GM19397 (cell line): ENCODE measurements around the gene TTC27.

ENCODE experiments used
- ATAC-seq: cut with Tn5 transposase; IDR thresholded peaks from one replicate; pipeline ENCODE4 v1.9.1; 2021; ENCODE audit warnings: mild to moderate bottlenecking, moderate library complexity; ENCODE audit not compliant: unreplicated experiment

The TTC27 gene

GRCh38 chr2:32804205-32804604, 176.4 kb downstream of the TTC27 start:
- no peak for ATAC-seq

GRCh38 chr2:32805104-32806095, 177.6 kb downstream of the TTC27 start:
- no peak for ATAC-seq

GRCh38 chr2:32806857-32807256, 179.0 kb downstream of the TTC27 start:
- no peak for ATAC-seq

GRCh38 chr2:32807662-32808061, 179.8 kb downstream of the TTC27 start:
- no peak for ATAC-seq

- no peak for ATAC-seq
These were observed 183.2 kb downstream of the TTC27 start for GRCh38 chr2:32810909-32811495.

GRCh38 chr2:32811696-32812095, 183.8 kb downstream of the TTC27 start:
- no peak for ATAC-seq

GRCh38 chr2:32812316-32812715, 184.5 kb downstream of the TTC27 start:
- ATAC-seq, result no peak

- ATAC-seq, result no peak
These were observed 192.2 kb downstream of the TTC27 start for GRCh38 chr2:32820088-32820487.

- no peak for ATAC-seq
These were observed 192.9 kb downstream of the TTC27 start for GRCh38 chr2:32820701-32821100.

GRCh38 chr2:32824070-32824809, 196.4 kb downstream of the TTC27 start:
- ATAC-seq, result no peak

- no peak for ATAC-seq
These were observed 197.5 kb downstream of the TTC27 start for GRCh38 chr2:32825291-32825712.

- ATAC-seq, result no peak
These were observed 202.3 kb downstream of the TTC27 start for GRCh38 chr2:32830196-32830595.

- no peak for ATAC-seq
These were observed 205.0 kb downstream of the TTC27 start for GRCh38 chr2:32832821-32833220.

GRCh38 chr2:32833709-32834108, 205.9 kb downstream of the TTC27 start:
- ATAC-seq, result no peak

GRCh38 chr2:32835148-32835547, 207.3 kb downstream of the TTC27 start:
- no peak for ATAC-seq

GRCh38 chr2:32836933-32837332, 209.1 kb downstream of the TTC27 start:
- no peak for ATAC-seq

GRCh38 chr2:32838418-32838817, 210.6 kb downstream of the TTC27 start:
- peak; percentile 77 for ATAC-seq

GRCh38 chr2:32838949-32839348, 211.1 kb downstream of the TTC27 start:
- ATAC-seq, result no peak

GRCh38 chr2:32841931-32842898, 214.4 kb downstream of the TTC27 start:
- no peak for ATAC-seq

- no peak for ATAC-seq
These were observed 215.8 kb downstream of the TTC27 start for GRCh38 chr2:32843699-32844098.
